SK-N-SH (cell line): ENCODE results near the gene GLIPR1L1.

Experiments
- ELF1 ChIP-seq: IDR thresholded peaks from 2 replicates; pipeline ENCODE4 v1.4.0; 2012
- EZH2phosphoT487 ChIP-seq: fragments of 200-600 bp; sonication (generic); IDR thresholded peaks from 2 replicates; pipeline ENCODE4 v1.6.1; 2017; ENCODE audit warnings: low read depth, mixed run types, mild to moderate bottlenecking, antibody characterized with exemption, moderate library complexity, borderline replicate concordance
- POLR2AphosphoS5 ChIP-seq: IDR thresholded peaks from 2 replicates; pipeline ENCODE4 v1.6.1; 2012; ENCODE audit warnings: low read depth, low read length
- RCOR1 ChIP-seq: fragments of 150-350 bp; IDR thresholded peaks from 2 replicates; pipeline ENCODE4 v1.6.1; 2017; ENCODE audit warnings: antibody characterized with exemption, low read length
- YY1 ChIP-seq: IDR thresholded peaks from 2 replicates; pipeline ENCODE4 v1.4.0; 2012; ENCODE audit warnings: low read depth, mild to moderate bottlenecking
- TF ChIP-seq, protein P1 (sequence below): IDR thresholded peaks from 2 replicates; pipeline ENCODE4 v1.4.0; 2012; ENCODE audit warnings: low read depth
- TF ChIP-seq, protein P2 (sequence below): fragments of 200-600 bp; sonication (generic); IDR thresholded peaks from 2 replicates; pipeline ENCODE4 v1.6.1; 2017; ENCODE audit warnings: antibody characterized with exemption, mild to moderate bottlenecking, moderate library complexity
- TF ChIP-seq, protein P3 (sequence below): IDR thresholded peaks from 2 replicates; pipeline ENCODE4 v1.4.0; 2012; ENCODE audit warnings: low read depth, borderline replicate concordance
- TF ChIP-seq, protein P4 (sequence below): IDR thresholded peaks from 2 replicates; pipeline ENCODE4 v1.4.0; 2012; ENCODE audit warnings: low read depth, borderline replicate concordance

DNA sequence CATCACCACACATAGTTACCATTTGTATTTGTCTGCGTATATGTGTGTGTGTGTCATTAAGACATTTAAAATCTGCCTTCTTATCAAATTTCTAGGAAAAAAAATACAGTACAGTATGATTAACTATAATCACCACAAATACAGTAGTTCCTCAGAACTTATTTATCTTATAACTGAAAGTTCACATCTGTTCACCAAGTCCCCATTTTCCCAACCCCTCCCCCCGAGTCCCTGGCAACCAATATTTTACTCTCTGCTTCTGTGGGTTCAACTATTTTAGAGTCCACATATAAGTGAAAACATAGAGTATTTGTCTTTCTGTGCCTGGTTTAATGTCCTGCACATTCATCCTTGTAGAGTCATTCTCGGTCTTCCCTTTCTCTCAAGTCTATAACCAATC, 16.7 kb upstream of the GLIPR1L1 start:
- TF ChIP-seq, protein P1, sequence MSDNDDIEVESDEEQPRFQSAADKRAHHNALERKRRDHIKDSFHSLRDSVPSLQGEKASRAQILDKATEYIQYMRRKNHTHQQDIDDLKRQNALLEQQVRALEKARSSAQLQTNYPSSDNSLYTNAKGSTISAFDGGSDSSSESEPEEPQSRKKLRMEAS: no peak
- TF ChIP-seq RCOR1: no peak
- TF ChIP-seq POLR2AphosphoS5: no peak
- TF ChIP-seq ELF1: no peak
- TF ChIP-seq, protein P2, sequence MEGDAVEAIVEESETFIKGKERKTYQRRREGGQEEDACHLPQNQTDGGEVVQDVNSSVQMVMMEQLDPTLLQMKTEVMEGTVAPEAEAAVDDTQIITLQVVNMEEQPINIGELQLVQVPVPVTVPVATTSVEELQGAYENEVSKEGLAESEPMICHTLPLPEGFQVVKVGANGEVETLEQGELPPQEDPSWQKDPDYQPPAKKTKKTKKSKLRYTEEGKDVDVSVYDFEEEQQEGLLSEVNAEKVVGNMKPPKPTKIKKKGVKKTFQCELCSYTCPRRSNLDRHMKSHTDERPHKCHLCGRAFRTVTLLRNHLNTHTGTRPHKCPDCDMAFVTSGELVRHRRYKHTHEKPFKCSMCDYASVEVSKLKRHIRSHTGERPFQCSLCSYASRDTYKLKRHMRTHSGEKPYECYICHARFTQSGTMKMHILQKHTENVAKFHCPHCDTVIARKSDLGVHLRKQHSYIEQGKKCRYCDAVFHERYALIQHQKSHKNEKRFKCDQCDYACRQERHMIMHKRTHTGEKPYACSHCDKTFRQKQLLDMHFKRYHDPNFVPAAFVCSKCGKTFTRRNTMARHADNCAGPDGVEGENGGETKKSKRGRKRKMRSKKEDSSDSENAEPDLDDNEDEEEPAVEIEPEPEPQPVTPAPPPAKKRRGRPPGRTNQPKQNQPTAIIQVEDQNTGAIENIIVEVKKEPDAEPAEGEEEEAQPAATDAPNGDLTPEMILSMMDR: no peak
- TF ChIP-seq, protein P3, sequence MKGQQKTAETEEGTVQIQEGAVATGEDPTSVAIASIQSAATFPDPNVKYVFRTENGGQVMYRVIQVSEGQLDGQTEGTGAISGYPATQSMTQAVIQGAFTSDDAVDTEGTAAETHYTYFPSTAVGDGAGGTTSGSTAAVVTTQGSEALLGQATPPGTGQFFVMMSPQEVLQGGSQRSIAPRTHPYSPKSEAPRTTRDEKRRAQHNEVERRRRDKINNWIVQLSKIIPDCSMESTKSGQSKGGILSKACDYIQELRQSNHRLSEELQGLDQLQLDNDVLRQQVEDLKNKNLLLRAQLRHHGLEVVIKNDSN: no peak
- no peak for TF ChIP-seq YY1
- TF ChIP-seq, protein P4, sequence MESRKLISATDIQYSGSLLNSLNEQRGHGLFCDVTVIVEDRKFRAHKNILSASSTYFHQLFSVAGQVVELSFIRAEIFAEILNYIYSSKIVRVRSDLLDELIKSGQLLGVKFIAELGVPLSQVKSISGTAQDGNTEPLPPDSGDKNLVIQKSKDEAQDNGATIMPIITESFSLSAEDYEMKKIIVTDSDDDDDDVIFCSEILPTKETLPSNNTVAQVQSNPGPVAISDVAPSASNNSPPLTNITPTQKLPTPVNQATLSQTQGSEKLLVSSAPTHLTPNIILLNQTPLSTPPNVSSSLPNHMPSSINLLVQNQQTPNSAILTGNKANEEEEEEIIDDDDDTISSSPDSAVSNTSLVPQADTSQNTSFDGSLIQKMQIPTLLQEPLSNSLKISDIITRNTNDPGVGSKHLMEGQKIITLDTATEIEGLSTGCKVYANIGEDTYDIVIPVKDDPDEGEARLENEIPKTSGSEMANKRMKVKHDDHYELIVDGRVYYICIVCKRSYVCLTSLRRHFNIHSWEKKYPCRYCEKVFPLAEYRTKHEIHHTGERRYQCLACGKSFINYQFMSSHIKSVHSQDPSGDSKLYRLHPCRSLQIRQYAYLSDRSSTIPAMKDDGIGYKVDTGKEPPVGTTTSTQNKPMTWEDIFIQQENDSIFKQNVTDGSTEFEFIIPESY: no peak
- TF ChIP-seq EZH2phosphoT487: no peak
